Esophagus squamous epithelium (tissue), 5 donors: ENCODE data around the gene UXT. TPM values are rescaled to one million over a fixed set of nuclear protein-coding genes. Genes with fewer than 3 reads are reported as not detected.
A peak's percentile ranks its signal among the peaks of the same experiment; 100 is the strongest.

Experiments used
- DNase-seq: peaks from one replicate; lab custom pipeline; 2025; lab: John Stamatoyannopoulos, UW
- H3K27ac ChIP-seq, 4 donors: fragments of 200-600 bp; sonication (generic); one replicate each; pipeline ENCODE4 v1.5.1; 2016 to 2019; ENCODE audit warnings: mild to moderate bottlenecking in 1 of 4
- H3K27me3 ChIP-seq, 4 donors: fragments of 200-600 bp; sonication (generic); 1 replicate in 3 of 4; 2 replicates in 1 of 4; pipeline versions ENCODE4 v1.5.1 to v1.6.0; 2017 to 2021; ENCODE audit warnings: antibody characterized with exemption in 1 of 4
- H3K36me3 ChIP-seq, 3 donors: fragments of 200-600 bp; sonication (generic); one replicate each; pipeline ENCODE4 v1.5.1; 2016 to 2019
- H3K4me1 ChIP-seq, 3 donors: fragments of 200-600 bp; sonication (generic); one replicate each; pipeline ENCODE4 v1.5.1; 2017 to 2019
- H3K4me3 ChIP-seq, 4 donors: fragments of 200-600 bp; sonication (generic); 1 replicate in 3 of 4; 2 replicates in 1 of 4; pipeline ENCODE4 v1.5.1; 2016 to 2019; ENCODE audit warnings: mild to moderate bottlenecking in 2 of 4, moderate library complexity in 1 of 4
- H3K9me3 ChIP-seq, 3 donors: fragments of 200-600 bp; sonication (generic); one replicate each; pipeline ENCODE4 v1.5.1; 2016 to 2019
- POLR2A ChIP-seq, 4 donors: fragments of 450-650 bp; IDR thresholded peaks; one replicate each; pipeline ENCODE4 v1.6.1; 2017; ENCODE audit warnings: antibody characterized with exemption in 4 of 4, mild to moderate bottlenecking in 4 of 4, moderate library complexity in 3 of 4
- WGBS, 2 donors: methylation state at CpG; one replicate each; pipeline ENCODE4 v1.1.5; 2018; 5-methylcytosine and 5-hydroxymethylcytosine counted together
- intact Hi-C: fragments of 100-400 bp; cut with DNase I; formaldehyde crosslinking; loops from one replicate; pipeline ENCODE4 v1.15.0; 2022
- total RNA-seq, 4 donors: library from RNA; depleted of rRNA; stranded (reverse); fragments of >200 nt; gene quantifications; one replicate each; pipeline ENCODE4 v1.1.0, GENCODE V29; 2016
- TF ChIP-seq, protein P1 (sequence below), 6 experiments: fragments of 450-650 bp in 4 of 6; fragments of 200-600 bp in 2 of 6; sonication (generic) in 2 of 6; IDR thresholded peaks; one replicate each; pipeline ENCODE4 v1.5.1; 2016 to 2019; ENCODE audit warnings: antibody characterized with exemption in 6 of 6, mild to moderate bottlenecking in 4 of 6, moderate library complexity in 4 of 6
- donor health status: DM: yes; HTN: yes; CAD: no.

UXT gene, protein sequence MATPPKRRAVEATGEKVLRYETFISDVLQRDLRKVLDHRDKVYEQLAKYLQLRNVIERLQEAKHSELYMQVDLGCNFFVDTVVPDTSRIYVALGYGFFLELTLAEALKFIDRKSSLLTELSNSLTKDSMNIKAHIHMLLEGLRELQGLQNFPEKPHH
- total RNA-seq = 100 to 1,000 TPM in 2 of 4 donors, 10 to 100 TPM in 2; 44.1 to 128 (median 87.8) TPM

- H3K4me3 ChIP-seq = peak within 1 kb of the TSS; percentile 51 to 76 (median 64)
- 0 to 32% methylated on average over 10 to 41 of the region's 54 CpGs for WGBS, 2 donors
- intact Hi-C loops = no loop called here
- peaks cover 0 to 36% (median 4%) of the 10 kb centered on the region in 3 donors for H3K36me3 ChIP-seq
- TF ChIP-seq, protein P1, sequence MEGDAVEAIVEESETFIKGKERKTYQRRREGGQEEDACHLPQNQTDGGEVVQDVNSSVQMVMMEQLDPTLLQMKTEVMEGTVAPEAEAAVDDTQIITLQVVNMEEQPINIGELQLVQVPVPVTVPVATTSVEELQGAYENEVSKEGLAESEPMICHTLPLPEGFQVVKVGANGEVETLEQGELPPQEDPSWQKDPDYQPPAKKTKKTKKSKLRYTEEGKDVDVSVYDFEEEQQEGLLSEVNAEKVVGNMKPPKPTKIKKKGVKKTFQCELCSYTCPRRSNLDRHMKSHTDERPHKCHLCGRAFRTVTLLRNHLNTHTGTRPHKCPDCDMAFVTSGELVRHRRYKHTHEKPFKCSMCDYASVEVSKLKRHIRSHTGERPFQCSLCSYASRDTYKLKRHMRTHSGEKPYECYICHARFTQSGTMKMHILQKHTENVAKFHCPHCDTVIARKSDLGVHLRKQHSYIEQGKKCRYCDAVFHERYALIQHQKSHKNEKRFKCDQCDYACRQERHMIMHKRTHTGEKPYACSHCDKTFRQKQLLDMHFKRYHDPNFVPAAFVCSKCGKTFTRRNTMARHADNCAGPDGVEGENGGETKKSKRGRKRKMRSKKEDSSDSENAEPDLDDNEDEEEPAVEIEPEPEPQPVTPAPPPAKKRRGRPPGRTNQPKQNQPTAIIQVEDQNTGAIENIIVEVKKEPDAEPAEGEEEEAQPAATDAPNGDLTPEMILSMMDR (IDR thresholded peaks at IDR 0.05) = peak in 1 of 6 experiments; percentile 7
- TF ChIP-seq POLR2A (IDR thresholded peaks at IDR 0.05) = peak in 2 of 4 donors; percentile 75 to 80
- no peaks in the 10 kb centered on the region for H3K9me3 ChIP-seq
- H3K27me3 ChIP-seq = no peaks in the 10 kb centered on the region
- peak; percentile 77 for DNase-seq
- H3K27ac ChIP-seq = peak within 1 kb of the TSS; percentile 92 to 99 (median 96)
- H3K4me1 ChIP-seq = peaks cover 0 to 13% (median 0%) of the 10 kb centered on the region in 3 donors
These were observed at the start of gene UXT for GRCh38 chrX:47658684-47659420. TSS of gene UXT (minus strand) at chrX:47659180. CDS start at chrX:47658927, 253 bp downstream.

DNA sequence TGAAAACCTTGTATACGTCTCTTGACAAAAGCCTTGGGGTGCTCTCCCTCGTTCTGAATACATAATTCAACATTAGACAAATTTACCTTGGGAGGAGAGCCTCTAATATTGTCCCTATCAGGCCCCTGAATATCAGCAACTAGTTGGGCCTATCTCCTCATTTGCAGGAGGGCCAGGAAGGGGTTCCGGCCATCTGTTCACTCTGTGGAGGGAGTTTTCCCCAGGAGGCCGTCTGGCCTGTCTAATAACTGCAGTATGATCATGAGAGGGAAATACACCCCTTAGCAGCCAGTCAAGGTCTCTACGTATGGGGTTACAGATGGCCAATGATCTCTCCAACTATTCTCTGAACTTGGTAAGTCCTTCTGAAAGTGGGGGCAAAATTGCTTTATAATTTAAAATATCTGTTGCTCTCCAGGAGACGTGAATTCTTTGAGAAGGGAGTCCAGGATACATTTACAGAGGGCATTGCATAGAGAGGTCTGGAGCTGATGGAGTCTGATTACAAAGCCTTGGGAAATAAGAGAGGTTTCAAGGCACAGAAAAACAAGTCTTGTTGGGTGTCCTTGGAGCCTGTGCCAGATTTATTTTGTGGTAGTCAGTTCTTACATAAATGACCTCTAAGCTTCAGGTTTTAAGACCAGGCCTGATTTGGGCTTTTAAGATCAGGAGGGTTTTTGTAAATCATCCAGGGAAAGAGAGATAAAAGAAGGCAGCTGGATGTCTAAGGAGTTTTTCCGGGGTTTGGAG, 48.2 kb upstream of the UXT start:
- no peak overlapping the region for H3K4me3 ChIP-seq
- DNase-seq = no peak
- H3K27ac ChIP-seq = no peak overlapping the region
- no peaks in the 10 kb centered on the region for H3K4me1 ChIP-seq
- H3K36me3 ChIP-seq = no peaks in the 10 kb centered on the region
- WGBS, 2 donors = 53% methylated on average over 4 to 6 of the region's 7 CpGs
- H3K27me3 ChIP-seq = no peaks in the 10 kb centered on the region
- TF ChIP-seq POLR2A (IDR thresholded peaks at IDR 0.05) = no peak
- TF ChIP-seq, protein P1 (IDR thresholded peaks at IDR 0.05) = no peak
- intact Hi-C loops = no loop called here
- H3K9me3 ChIP-seq = no peaks in the 10 kb centered on the region

DNA sequence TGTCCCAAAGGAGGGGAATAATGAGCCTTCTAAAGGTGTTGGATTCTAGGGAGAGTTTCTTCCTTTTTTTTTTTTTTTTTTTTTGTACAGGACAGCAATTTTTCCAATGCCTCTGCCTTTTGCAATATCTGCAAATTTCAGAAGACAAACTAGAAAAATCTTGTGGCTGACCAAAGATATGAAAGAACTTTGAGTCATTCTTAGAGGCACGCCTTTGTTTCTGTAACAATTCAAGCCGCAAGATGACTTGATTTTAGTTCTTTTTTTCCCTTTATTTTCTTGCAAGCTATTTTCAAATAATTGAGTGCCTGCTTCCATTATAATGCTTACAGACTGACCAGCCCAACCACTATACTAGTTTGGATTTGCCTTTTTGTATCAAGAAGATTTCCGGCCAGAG, 47.6 kb upstream of the UXT start:
- DNase-seq = no peak
- Histone ChIP-seq H3K4me3 (no peak overlapping the region), H3K27me3 (no peaks in the 10 kb centered on the region), H3K36me3 (no peaks in the 10 kb centered on the region), H3K4me1 (no peaks in the 10 kb centered on the region), H3K27ac (no peak overlapping the region), H3K9me3 (no peaks in the 10 kb centered on the region)
- TF ChIP-seq, protein P1 (IDR thresholded peaks at IDR 0.05) = no peak
- TF ChIP-seq POLR2A (IDR thresholded peaks at IDR 0.05) = no peak
- WGBS, 2 donors = 40 to 66% methylated on average over 2 to 3 of the region's 3 CpGs
- intact Hi-C loops = no loop called here

GRCh38 chrX:47704736-47705135, 45.8 kb upstream of the UXT start:
- no peak for DNase-seq
- H3K4me1 ChIP-seq = no peaks in the 10 kb centered on the region
- TF ChIP-seq POLR2A (IDR thresholded peaks at IDR 0.05) = no peak
- TF ChIP-seq, protein P1 (IDR thresholded peaks at IDR 0.05) = no peak
- H3K27ac ChIP-seq = no peak overlapping the region
- no peaks in the 10 kb centered on the region for H3K27me3 ChIP-seq
- no peaks in the 10 kb centered on the region for H3K9me3 ChIP-seq
- no peaks in the 10 kb centered on the region for H3K36me3 ChIP-seq
- H3K4me3 ChIP-seq = no peak overlapping the region
- 62 to 74% methylated on average over 4 to 5 of the region's 5 CpGs for WGBS, 2 donors
- intact Hi-C loops = no loop called here
